Effector memory CD4-positive, alpha-beta T cell (primary cell): ENCODE measurements around the gene PDHB.
A peak's percentile ranks its signal among the peaks of the same experiment; 100 is the strongest.
"Not testable (repeated sequence)": the region's sequence is repeated elsewhere in the genome, so short reads cannot be mapped to it uniquely, and the experiment has no call there.

Experiments
- DNase-seq, 3 donors: peaks; one replicate each; pipeline ENCODE4 v3.0.0-alpha.2; 2020
- H3K27ac ChIP-seq: 2 replicates; pipeline ENCODE4 v1.7.0; 2013; ENCODE audit warnings: mild to moderate bottlenecking, low read length, moderate library complexity; ENCODE audit not compliant: insufficient read depth, poor library complexity, severe bottlenecking
- H3K27me3 ChIP-seq: replicated peaks from 2 replicates; pipeline ENCODE4 v1.7.0; 2013; ENCODE audit warnings: mild to moderate bottlenecking, low read length; ENCODE audit not compliant: insufficient read depth, control insufficient read depth, poor library complexity, severe bottlenecking
- H3K36me3 ChIP-seq: 2 replicates; pipeline ENCODE4 v1.7.0; 2013; ENCODE audit warnings: mild to moderate bottlenecking, low read length, moderate library complexity; ENCODE audit not compliant: control insufficient read depth, insufficient read depth
- H3K4me1 ChIP-seq: 2 replicates; pipeline ENCODE4 v1.7.0; 2013; ENCODE audit warnings: low read length, mild to moderate bottlenecking; ENCODE audit not compliant: control insufficient read depth, insufficient read depth, poor library complexity, severe bottlenecking
- H3K4me3 ChIP-seq: 2 replicates; pipeline ENCODE4 v1.7.0; 2013; ENCODE audit warnings: low read length, low read depth, mild to moderate bottlenecking; ENCODE audit not compliant: insufficient read depth, poor library complexity, severe bottlenecking
- H3K9me3 ChIP-seq: 2 replicates; pipeline ENCODE4 v1.7.0; 2013; ENCODE audit warnings: mild to moderate bottlenecking, low read length, moderate library complexity; ENCODE audit not compliant: control insufficient read depth

PDHB gene

GRCh38 chr3:58437276-58437675 lies 3.6 kb upstream of the PDHB start:
- not testable (repeated sequence) for H3K4me3 ChIP-seq, H3K27me3 ChIP-seq, H3K27ac ChIP-seq, H3K9me3 ChIP-seq, H3K36me3 ChIP-seq, DNase-seq
- H3K4me1 ChIP-seq = peaks cover 11% of the 10 kb centered on the region

- no peak for DNase-seq
- H3K9me3 ChIP-seq = no peaks in the 10 kb centered on the region
- no peaks in the 10 kb centered on the region for H3K27me3 ChIP-seq
- no peak overlapping the region for H3K4me3 ChIP-seq
- H3K4me1 ChIP-seq = peaks cover 17% of the 10 kb centered on the region
- no peak overlapping the region for H3K27ac ChIP-seq
- peaks cover 18% of the 10 kb centered on the region for H3K36me3 ChIP-seq
These were observed 1.4 kb upstream of the PDHB start for GRCh38 chr3:58434990-58435389.

GRCh38 chr3:58434511-58434910 lies 879 bp upstream of the PDHB start:
- peaks cover 23% of the 10 kb centered on the region for H3K36me3 ChIP-seq
- no peaks in the 10 kb centered on the region for H3K9me3 ChIP-seq
- no peak for DNase-seq
- H3K4me1 ChIP-seq = peaks cover 17% of the 10 kb centered on the region
- H3K27me3 ChIP-seq = no peaks in the 10 kb centered on the region
- H3K4me3 ChIP-seq = no peak overlapping the region
- H3K27ac ChIP-seq = no peak overlapping the region

DNA sequence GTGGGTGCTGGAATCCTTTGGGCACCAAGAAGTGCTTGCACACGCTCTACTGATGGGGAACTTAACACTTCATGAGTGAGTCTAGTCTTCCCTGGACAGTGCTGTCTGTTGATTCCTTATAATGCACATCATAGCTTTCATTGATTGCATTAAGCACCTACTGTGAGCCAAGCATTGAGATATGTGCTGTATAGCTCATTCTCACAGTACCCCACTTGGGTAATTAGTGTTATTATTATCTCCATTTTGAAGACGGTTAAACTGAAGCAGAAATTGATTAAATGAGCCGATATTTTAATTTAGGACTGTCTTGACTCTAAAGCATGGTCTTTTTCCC lies 504 bp upstream of the PDHB start:
- Histone ChIP-seq H3K9me3 (no peaks in the 10 kb centered on the region), H3K36me3 (peaks cover 27% of the 10 kb centered on the region), H3K27ac (peak overlapping the region; percentile 24), H3K4me1 (peaks cover 17% of the 10 kb centered on the region), H3K4me3 (peak overlapping the region; percentile 77), H3K27me3 (no peaks in the 10 kb centered on the region)
- DNase-seq = no peak

- DNase-seq = no peak
- H3K9me3 ChIP-seq = no peaks in the 10 kb centered on the region
- H3K27me3 ChIP-seq = no peaks in the 10 kb centered on the region
- peaks cover 38% of the 10 kb centered on the region for H3K36me3 ChIP-seq
- H3K4me1 ChIP-seq = peaks cover 17% of the 10 kb centered on the region
- H3K27ac ChIP-seq = peak overlapping the region; percentile 75
- peak overlapping the region; percentile 77 for H3K4me3 ChIP-seq
These were observed 727 bp downstream of the PDHB start for GRCh38 chr3:58432905-58433304.

- no peaks in the 10 kb centered on the region for H3K27me3 ChIP-seq
- DNase-seq = no peak
- H3K4me3 ChIP-seq = no peak overlapping the region
- peaks cover 70% of the 10 kb centered on the region for H3K36me3 ChIP-seq
- peaks cover 17% of the 10 kb centered on the region for H3K4me1 ChIP-seq
- no peaks in the 10 kb centered on the region for H3K9me3 ChIP-seq
- H3K27ac ChIP-seq = no peak overlapping the region
These were observed 4.0 kb downstream of the PDHB start for GRCh38 chr3:58429657-58430056.

GRCh38 chr3:58427661-58428361 lies 5.8 kb downstream of the PDHB start:
- peaks cover 7% of the 10 kb centered on the region for H3K4me1 ChIP-seq
- H3K36me3 ChIP-seq = peaks cover 74% of the 10 kb centered on the region
- no peak overlapping the region for H3K4me3 ChIP-seq
- H3K9me3 ChIP-seq = no peaks in the 10 kb centered on the region
- DNase-seq = no peak
- no peak overlapping the region for H3K27ac ChIP-seq
- H3K27me3 ChIP-seq = no peaks in the 10 kb centered on the region

- no peak for DNase-seq
- Histone ChIP-seq H3K9me3 (no peaks in the 10 kb centered on the region), H3K4me3 (no peak overlapping the region), H3K4me1 (no peaks in the 10 kb centered on the region), H3K36me3 (peaks cover 67% of the 10 kb centered on the region), H3K27me3 (no peaks in the 10 kb centered on the region), H3K27ac (no peak overlapping the region)
These were observed 7.8 kb downstream of the PDHB start for GRCh38 chr3:58425782-58426181.

GRCh38 chr3:58424613-58425012 lies 9.0 kb downstream of the PDHB start:
- Histone ChIP-seq H3K27me3 (no peaks in the 10 kb centered on the region), H3K4me3 (no peak overlapping the region), H3K4me1 (no peaks in the 10 kb centered on the region), H3K9me3 (no peaks in the 10 kb centered on the region), H3K27ac (no peak overlapping the region), H3K36me3 (peaks cover 57% of the 10 kb centered on the region)
- no peak for DNase-seq

GRCh38 chr3:58422756-58423325 lies 10.8 kb downstream of the PDHB start:
- no peak for DNase-seq
- no peak overlapping the region for H3K27ac ChIP-seq

More at GRCh38 chr3:58422756-58423325, 10.8 kb downstream of the PDHB start:
- no peak overlapping the region for H3K4me3 ChIP-seq
- H3K36me3 ChIP-seq = peaks cover 41% of the 10 kb centered on the region
- no peaks in the 10 kb centered on the region for H3K27me3 ChIP-seq
- no peaks in the 10 kb centered on the region for H3K4me1 ChIP-seq
- no peaks in the 10 kb centered on the region for H3K9me3 ChIP-seq
